ENCODE measurements around the gene ABCB8. TPM values are rescaled to one million over a fixed set of nuclear protein-coding genes. Genes with fewer than 3 reads are reported as not detected.

The ABCB8 gene
- total and polyA plus RNA-seq, 9 of the 15 experiments (the other 6 are each of a cell fraction or from before 2014, with no cell fraction given): 7.6 to 106 (median 36.3) TPM

DNA sequence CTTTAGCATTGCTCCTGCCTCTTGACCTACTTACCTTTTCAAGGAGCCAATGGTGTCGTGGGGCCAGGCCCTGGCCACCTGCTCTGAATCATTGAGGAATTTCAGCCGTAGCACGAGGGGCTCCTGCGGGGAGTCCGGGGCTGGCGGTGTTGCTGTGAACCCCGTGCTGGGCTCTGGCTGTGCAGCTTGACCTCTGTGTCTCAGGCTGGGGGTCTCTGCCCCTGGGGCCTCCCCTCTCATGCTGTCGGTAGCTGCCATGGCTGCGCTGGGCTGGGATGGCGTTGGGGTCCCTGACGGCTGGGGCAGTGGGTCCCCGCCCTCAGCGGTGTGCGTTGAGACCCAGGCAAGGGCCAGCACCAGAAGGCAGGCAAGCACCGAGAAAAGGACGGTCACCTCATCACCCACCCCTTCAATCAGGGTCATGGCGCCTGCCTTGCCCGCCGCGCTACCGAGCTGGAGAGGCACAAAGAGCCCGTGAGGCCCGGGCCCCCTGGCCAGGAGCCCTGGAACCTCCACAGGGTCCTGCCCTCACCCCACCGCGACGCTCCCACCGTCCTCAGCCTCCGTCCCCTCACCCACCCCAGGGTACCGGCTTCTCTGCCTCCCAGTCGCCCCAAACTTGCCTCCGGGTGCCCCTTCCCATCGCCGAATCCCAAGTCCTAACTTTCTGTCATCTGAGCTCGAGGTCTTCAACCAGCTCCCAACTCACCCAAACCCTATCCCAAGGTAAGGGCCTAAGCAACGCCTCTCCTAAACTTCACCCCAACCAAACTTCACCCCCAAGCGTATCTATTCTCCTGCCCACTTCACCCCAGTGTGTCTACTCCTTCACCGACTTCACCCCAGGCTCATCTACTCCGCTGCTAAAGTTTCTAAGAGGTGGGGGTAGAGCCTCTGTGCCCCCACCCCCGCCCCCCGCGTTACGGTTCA is 54.2 kb downstream of the ABCB8 start (continued):
- TF ChIP-seq ATF1 (CRISPR knock-in tag; IDR thresholded peaks at IDR 0.05) (no peak), ATF1 (tag; IDR thresholded peaks at IDR 0.05) (no peak), MECOM (CRISPR knock-in tag; IDR thresholded peaks at IDR 0.05) (no peak), ZNF263 (CRISPR knock-in tag; IDR thresholded peaks at IDR 0.05; ENCODE audit: borderline replicate concordance) (no peak), TAF15 (IDR thresholded peaks at IDR 0.05; ENCODE audit: low read depth, low read length) (no peak), BRD4 (IDR thresholded peaks at IDR 0.05) (0 out of 2 replicates have a peak, but pooled peaks have one; percentile 20), MIER1 (IDR thresholded peaks at IDR 0.05; ENCODE audit: low read depth) (0 out of 2 replicates have a peak, but pooled peaks have one; percentile 54), SETDB1 (IDR thresholded peaks at IDR 0.05; ENCODE audit: low read length) (no peak), ETV1 (tag; conservative IDR thresholded peaks at IDR 0.05; ENCODE audit: low read depth) (no peak), MAFK (IDR thresholded peaks at IDR 0.05; ENCODE audit: low read length) (no peak), NCOA4 (IDR thresholded peaks at IDR 0.05; ENCODE audit: partially characterized antibody) (no peak), ZBTB1 (CRISPR knock-in tag; IDR thresholded peaks at IDR 0.05; ENCODE audit: borderline replicate concordance, low read depth) (no peak), POLR3A (IDR thresholded peaks at IDR 0.05; ENCODE audit: borderline replicate concordance, extremely low read depth, insufficient read depth, insufficient read length) (no peak), DMBX1 (CRISPR knock-in tag; IDR thresholded peaks at IDR 0.05; ENCODE audit: borderline replicate concordance) (no peak), CBX8 (IDR thresholded peaks at IDR 0.05; ENCODE audit: borderline replicate concordance, extremely low read depth, low read depth, low read length, poor library complexity, severe bottlenecking) (no peak), HNRNPUL1 (IDR thresholded peaks at IDR 0.05; ENCODE audit: low read length) (no peak), ZBED1 (IDR thresholded peaks at IDR 0.05) (0 out of 2 replicates have a peak, but pooled peaks have one; percentile 61), KDM1A (IDR thresholded peaks at IDR 0.05) (no peak), IRF9 (tag; IDR thresholded peaks at IDR 0.05) (no peak), EHMT2 (IDR thresholded peaks at IDR 0.05) (no peak)
- TF ChIP-seq, protein P1, sequence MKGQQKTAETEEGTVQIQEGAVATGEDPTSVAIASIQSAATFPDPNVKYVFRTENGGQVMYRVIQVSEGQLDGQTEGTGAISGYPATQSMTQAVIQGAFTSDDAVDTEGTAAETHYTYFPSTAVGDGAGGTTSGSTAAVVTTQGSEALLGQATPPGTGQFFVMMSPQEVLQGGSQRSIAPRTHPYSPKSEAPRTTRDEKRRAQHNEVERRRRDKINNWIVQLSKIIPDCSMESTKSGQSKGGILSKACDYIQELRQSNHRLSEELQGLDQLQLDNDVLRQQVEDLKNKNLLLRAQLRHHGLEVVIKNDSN (CRISPR knock-in tag; IDR thresholded peaks at IDR 0.05): no peak
- TF ChIP-seq, protein P2, sequence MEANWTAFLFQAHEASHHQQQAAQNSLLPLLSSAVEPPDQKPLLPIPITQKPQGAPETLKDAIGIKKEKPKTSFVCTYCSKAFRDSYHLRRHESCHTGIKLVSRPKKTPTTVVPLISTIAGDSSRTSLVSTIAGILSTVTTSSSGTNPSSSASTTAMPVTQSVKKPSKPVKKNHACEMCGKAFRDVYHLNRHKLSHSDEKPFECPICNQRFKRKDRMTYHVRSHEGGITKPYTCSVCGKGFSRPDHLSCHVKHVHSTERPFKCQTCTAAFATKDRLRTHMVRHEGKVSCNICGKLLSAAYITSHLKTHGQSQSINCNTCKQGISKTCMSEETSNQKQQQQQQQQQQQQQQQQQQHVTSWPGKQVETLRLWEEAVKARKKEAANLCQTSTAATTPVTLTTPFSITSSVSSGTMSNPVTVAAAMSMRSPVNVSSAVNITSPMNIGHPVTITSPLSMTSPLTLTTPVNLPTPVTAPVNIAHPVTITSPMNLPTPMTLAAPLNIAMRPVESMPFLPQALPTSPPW (CRISPR knock-in tag; IDR thresholded peaks at IDR 0.05): no peak
- TF ChIP-seq, protein P3, sequence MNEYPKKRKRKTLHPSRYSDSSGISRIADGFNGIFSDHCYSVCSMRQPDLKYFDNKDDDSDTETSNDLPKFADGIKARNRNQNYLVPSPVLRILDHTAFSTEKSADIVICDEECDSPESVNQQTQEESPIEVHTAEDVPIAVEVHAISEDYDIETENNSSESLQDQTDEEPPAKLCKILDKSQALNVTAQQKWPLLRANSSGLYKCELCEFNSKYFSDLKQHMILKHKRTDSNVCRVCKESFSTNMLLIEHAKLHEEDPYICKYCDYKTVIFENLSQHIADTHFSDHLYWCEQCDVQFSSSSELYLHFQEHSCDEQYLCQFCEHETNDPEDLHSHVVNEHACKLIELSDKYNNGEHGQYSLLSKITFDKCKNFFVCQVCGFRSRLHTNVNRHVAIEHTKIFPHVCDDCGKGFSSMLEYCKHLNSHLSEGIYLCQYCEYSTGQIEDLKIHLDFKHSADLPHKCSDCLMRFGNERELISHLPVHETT (CRISPR knock-in tag; conservative IDR thresholded peaks at IDR 0.05 in 1 of 2, IDR thresholded peaks at IDR 0.05 in 1 of 2): no peak; a peak in 2 of 4 replicates

Measured in K562 (cell line).